ENCODE data around the gene USP51. TPM values are rescaled to one million over a fixed set of nuclear protein-coding genes. Genes with fewer than 3 reads are reported as not detected.

USP51 gene
- total RNA-seq, 1 experiment from 2014 or later: 6.8 TPM

DNA sequence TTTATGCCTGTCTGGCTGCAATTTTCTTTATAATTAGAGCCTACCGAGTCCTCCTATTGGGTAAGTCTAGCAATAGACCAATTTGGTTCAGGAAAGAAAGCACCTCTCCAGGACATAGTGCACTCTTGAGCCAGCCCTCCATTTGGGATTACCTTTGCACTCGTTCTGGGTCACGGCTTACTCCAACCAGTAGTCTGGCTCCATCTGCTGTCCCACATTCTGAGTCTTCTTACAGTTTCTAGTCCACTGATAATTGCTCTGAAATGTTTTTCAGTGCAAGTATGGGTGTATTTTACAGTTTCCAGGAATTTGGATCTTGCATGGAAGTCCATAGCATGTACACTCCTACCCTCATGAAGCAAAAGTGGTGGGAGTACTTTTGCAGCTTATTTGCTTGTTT lies 34.8 kb upstream of the USP51 start:
- Mint-ChIP-seq H3K9me3 (peaks cover 62 to 82% of the 10 kb centered on the region in 2 experiments), H3K27ac (no peak overlapping the region), H3K4me1 (no peaks in the 10 kb centered on the region), H3K4me3 (no peak overlapping the region), H3K36me3 (ENCODE audit: insufficient read depth in 1 of 3, low read depth in 3 of 3) (no peaks in the 10 kb centered on the region; a peak in 1 of 7 replicates), H3K27me3 (ENCODE audit: low read depth) (peaks cover 4% of the 10 kb centered on the region; the same call in 1 of the 2 replicates)
- no peak overlapping the region for H3K27ac ChIP-seq (ENCODE audit: insufficient read length, low read depth, low read length)
- H2AK5ac ChIP-seq (ENCODE audit: insufficient read length, low read length): no peak overlapping the region
- H2BK120ac ChIP-seq (ENCODE audit: low read depth, low read length, poor library complexity, severe bottlenecking): no peak overlapping the region
- WGBS (ENCODE audit: extremely low coverage, insufficient read length, low lambda C conversion rate): no CpG with 5 or more reads among the region's 3 CpGs
- H3K23ac ChIP-seq (ENCODE audit: insufficient read length, low read depth, low read length): no peak overlapping the region
- no peak overlapping the region for H3K4me2 ChIP-seq (ENCODE audit: insufficient read depth, insufficient read length, low read length)
- no peak overlapping the region for H3K9ac ChIP-seq (ENCODE audit: extremely low read depth, insufficient read length, low read length)
- no peaks in the 10 kb centered on the region for H3K27me3 ChIP-seq (ENCODE audit: insufficient read depth, low read length)
- H4K91ac ChIP-seq (ENCODE audit: insufficient read length, low read depth, low read length): no peak overlapping the region
- no peak overlapping the region for H3K4ac ChIP-seq (ENCODE audit: low read depth, low read length)
- no peak overlapping the region for H2AFZ ChIP-seq (ENCODE audit: low read length)
- TF ChIP-seq, protein P1, sequence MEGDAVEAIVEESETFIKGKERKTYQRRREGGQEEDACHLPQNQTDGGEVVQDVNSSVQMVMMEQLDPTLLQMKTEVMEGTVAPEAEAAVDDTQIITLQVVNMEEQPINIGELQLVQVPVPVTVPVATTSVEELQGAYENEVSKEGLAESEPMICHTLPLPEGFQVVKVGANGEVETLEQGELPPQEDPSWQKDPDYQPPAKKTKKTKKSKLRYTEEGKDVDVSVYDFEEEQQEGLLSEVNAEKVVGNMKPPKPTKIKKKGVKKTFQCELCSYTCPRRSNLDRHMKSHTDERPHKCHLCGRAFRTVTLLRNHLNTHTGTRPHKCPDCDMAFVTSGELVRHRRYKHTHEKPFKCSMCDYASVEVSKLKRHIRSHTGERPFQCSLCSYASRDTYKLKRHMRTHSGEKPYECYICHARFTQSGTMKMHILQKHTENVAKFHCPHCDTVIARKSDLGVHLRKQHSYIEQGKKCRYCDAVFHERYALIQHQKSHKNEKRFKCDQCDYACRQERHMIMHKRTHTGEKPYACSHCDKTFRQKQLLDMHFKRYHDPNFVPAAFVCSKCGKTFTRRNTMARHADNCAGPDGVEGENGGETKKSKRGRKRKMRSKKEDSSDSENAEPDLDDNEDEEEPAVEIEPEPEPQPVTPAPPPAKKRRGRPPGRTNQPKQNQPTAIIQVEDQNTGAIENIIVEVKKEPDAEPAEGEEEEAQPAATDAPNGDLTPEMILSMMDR (conservative IDR thresholded peaks at IDR 0.05): 0 out of 3 replicates have a peak, but pooled peaks have one; percentile 11
- H3K79me2 ChIP-seq (ENCODE audit: insufficient read depth, low read length): no peaks in the 10 kb centered on the region
- no peak overlapping the region for H2BK20ac ChIP-seq (ENCODE audit: low read depth, low read length, poor library complexity, severe bottlenecking)
- peaks cover 54% of the 10 kb centered on the region for H3K9me3 ChIP-seq (ENCODE audit: control insufficient read depth, low read depth, low read length)
- H3K79me1 ChIP-seq (ENCODE audit: insufficient read depth, low read depth, low read length, poor library complexity, severe bottlenecking): no peaks in the 10 kb centered on the region
- H2BK15ac ChIP-seq (ENCODE audit: low read depth, low read length): no peak overlapping the region
- H3K14ac ChIP-seq (ENCODE audit: insufficient read depth, low read length): no peak overlapping the region
- H3T11ph ChIP-seq (ENCODE audit: low read length): no peak overlapping the region
- DNase-seq: no peak
- H3K4me1 ChIP-seq (ENCODE audit: insufficient read depth, low read length): no peaks in the 10 kb centered on the region
- no peak overlapping the region for H4K5ac ChIP-seq (ENCODE audit: insufficient read length, low read depth, low read length)
- no peak overlapping the region for H2BK12ac ChIP-seq (ENCODE audit: insufficient read length, low read depth, low read length)
- no peak overlapping the region for H3K18ac ChIP-seq (ENCODE audit: insufficient read length, low read depth, low read length)
- H3K23me2 ChIP-seq (ENCODE audit: insufficient read length, low read depth, low read length, poor library complexity, severe bottlenecking): no peaks in the 10 kb centered on the region
- no peak overlapping the region for H4K8ac ChIP-seq (replicated peaks; ENCODE audit: insufficient read length, low read depth, low read length)
- no peak overlapping the region for H2BK5ac ChIP-seq (ENCODE audit: insufficient read length, low read length)
- no peak overlapping the region for H3K56ac ChIP-seq (ENCODE audit: insufficient read length, low read depth, low read length)
- no peaks in the 10 kb centered on the region for H4K20me1 ChIP-seq (ENCODE audit: control insufficient read depth, insufficient read depth, insufficient read length)
